ENCODE results near the gene PTHLH. TPM values are rescaled to one million over a fixed set of nuclear protein-coding genes. Genes with fewer than 3 reads are reported as not detected.

PTHLH gene
- total RNA-seq, 1 experiment from 2014 or later: 1.3 TPM

GRCh38 chr12:27951898-27952297, 20.6 kb downstream of the PTHLH start:
- DNase-seq: no peak
- Mint-ChIP-seq H3K4me3 (ENCODE audit: low read depth, unreplicated experiment) (no peak overlapping the region), H3K4me1 (ENCODE audit: low read depth, unreplicated experiment) (no peaks in the 10 kb centered on the region), H3K36me3 (ENCODE audit: insufficient read depth, unreplicated experiment) (no peaks in the 10 kb centered on the region), H3K27ac (ENCODE audit: unreplicated experiment) (no peak overlapping the region), H3K27me3 (ENCODE audit: unreplicated experiment) (no peaks in the 10 kb centered on the region), H3K9me3 (ENCODE audit: low read depth, unreplicated experiment) (no peaks in the 10 kb centered on the region)
- TF ChIP-seq, protein P1, sequence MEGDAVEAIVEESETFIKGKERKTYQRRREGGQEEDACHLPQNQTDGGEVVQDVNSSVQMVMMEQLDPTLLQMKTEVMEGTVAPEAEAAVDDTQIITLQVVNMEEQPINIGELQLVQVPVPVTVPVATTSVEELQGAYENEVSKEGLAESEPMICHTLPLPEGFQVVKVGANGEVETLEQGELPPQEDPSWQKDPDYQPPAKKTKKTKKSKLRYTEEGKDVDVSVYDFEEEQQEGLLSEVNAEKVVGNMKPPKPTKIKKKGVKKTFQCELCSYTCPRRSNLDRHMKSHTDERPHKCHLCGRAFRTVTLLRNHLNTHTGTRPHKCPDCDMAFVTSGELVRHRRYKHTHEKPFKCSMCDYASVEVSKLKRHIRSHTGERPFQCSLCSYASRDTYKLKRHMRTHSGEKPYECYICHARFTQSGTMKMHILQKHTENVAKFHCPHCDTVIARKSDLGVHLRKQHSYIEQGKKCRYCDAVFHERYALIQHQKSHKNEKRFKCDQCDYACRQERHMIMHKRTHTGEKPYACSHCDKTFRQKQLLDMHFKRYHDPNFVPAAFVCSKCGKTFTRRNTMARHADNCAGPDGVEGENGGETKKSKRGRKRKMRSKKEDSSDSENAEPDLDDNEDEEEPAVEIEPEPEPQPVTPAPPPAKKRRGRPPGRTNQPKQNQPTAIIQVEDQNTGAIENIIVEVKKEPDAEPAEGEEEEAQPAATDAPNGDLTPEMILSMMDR (IDR thresholded peaks at IDR 0.05; ENCODE audit: unreplicated experiment): no peak
- intact Hi-C loops (cut with micrococcal nuclease; ENCODE audit: unreplicated experiment): no loop called here
- CTCF ChIA-PET: no interaction called here
- BruUV-seq (replicated peaks): no TSS peak

GRCh38 chr12:27946421-27946820, 26.1 kb downstream of the PTHLH start:
- BruUV-seq (replicated peaks): no TSS peak
- Mint-ChIP-seq H3K4me1 (ENCODE audit: low read depth, unreplicated experiment) (no peaks in the 10 kb centered on the region), H3K27me3 (ENCODE audit: unreplicated experiment) (no peaks in the 10 kb centered on the region), H3K36me3 (ENCODE audit: insufficient read depth, unreplicated experiment) (no peaks in the 10 kb centered on the region), H3K27ac (ENCODE audit: unreplicated experiment) (no peak overlapping the region), H3K4me3 (ENCODE audit: low read depth, unreplicated experiment) (no peak overlapping the region), H3K9me3 (ENCODE audit: low read depth, unreplicated experiment) (no peaks in the 10 kb centered on the region)
- DNase-seq: no peak
- intact Hi-C loops (cut with micrococcal nuclease; ENCODE audit: unreplicated experiment): no loop called here
- CTCF ChIA-PET: no interaction called here
- TF ChIP-seq, protein P1 (IDR thresholded peaks at IDR 0.05; ENCODE audit: unreplicated experiment): no peak

DNA sequence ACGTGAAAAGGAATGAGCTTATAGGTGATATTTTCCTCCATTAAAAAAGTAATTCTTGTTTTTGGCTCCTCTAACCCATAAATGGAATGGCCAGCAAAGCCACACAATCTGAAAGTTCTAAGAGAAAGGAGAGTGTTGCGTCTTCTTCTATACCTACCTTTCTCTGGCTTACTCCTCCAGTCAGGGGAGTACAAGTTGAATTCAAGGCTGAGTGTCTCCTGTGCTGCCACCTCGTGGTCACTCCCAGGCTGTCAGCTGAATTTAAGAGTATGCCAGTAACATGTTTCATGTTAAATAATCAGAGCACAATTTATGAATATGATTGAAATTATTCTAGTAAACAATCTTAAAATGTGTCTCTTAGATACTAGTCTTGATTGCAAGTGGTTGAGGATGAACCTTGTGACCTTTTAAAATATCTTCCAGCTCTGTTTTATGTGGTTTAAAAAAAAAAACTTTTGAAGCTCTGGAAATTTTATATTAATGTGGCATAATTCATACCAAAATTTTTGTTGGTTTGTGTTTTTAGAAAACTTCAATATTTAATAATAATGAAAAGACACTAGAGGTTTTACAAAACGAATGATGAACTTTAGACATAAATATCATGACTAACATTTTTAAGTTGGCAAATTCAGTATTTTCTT, 31.7 kb downstream of the PTHLH start:
- no TSS peak for BruUV-seq (replicated peaks)
- Mint-ChIP-seq H3K4me1 (ENCODE audit: low read depth, unreplicated experiment) (no peaks in the 10 kb centered on the region), H3K9me3 (ENCODE audit: low read depth, unreplicated experiment) (no peaks in the 10 kb centered on the region), H3K36me3 (ENCODE audit: insufficient read depth, unreplicated experiment) (no peaks in the 10 kb centered on the region), H3K27me3 (ENCODE audit: unreplicated experiment) (no peaks in the 10 kb centered on the region), H3K4me3 (ENCODE audit: low read depth, unreplicated experiment) (no peak overlapping the region), H3K27ac (ENCODE audit: unreplicated experiment) (no peak overlapping the region)
- TF ChIP-seq, protein P1 (IDR thresholded peaks at IDR 0.05; ENCODE audit: unreplicated experiment): peak; percentile 66
- DNase-seq: peak; percentile 81
- CTCF ChIA-PET: interaction anchor here (0.6 to 1.0 kb wide), 6 partner anchors 10 to 189 kb away, joined by 3 read pairs; no protein-coding TSS in a partner anchor
- intact Hi-C loops (cut with micrococcal nuclease; ENCODE audit: unreplicated experiment): loop anchor here (1.0 to 5.0 kb wide), 2 partner anchors 99 to 208 kb away; no protein-coding TSS in a partner anchor

DNA sequence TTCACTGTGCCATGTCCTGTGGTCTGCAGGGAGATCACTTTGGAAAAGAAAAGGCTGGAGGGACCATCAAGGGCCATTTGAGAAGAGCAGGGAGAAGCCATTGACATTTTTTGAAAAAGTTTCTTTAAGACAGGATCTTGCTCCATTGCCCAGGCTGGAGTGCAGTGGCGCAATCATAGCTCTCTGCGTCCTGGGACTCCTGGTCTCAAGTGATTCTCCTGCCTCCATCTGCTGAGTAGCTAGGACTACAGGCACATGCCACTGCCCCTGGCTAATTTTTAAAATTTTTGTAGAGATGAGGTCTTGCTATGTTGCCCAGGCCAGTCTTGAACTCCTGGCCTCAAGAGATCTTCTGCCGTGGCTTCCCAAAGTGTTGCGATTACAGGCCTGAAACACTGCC, 32.3 kb downstream of the PTHLH start:
- no peak for DNase-seq
- Mint-ChIP-seq H3K36me3 (ENCODE audit: insufficient read depth, unreplicated experiment) (no peaks in the 10 kb centered on the region), H3K4me3 (ENCODE audit: low read depth, unreplicated experiment) (no peak overlapping the region), H3K9me3 (ENCODE audit: low read depth, unreplicated experiment) (no peaks in the 10 kb centered on the region), H3K27ac (ENCODE audit: unreplicated experiment) (no peak overlapping the region), H3K27me3 (ENCODE audit: unreplicated experiment) (no peaks in the 10 kb centered on the region), H3K4me1 (ENCODE audit: low read depth, unreplicated experiment) (no peaks in the 10 kb centered on the region)
- CTCF ChIA-PET: interaction anchor here (0.8 to 1.0 kb wide), 3 partner anchors 13 to 170 kb away, joined by 3 read pairs; no protein-coding TSS in a partner anchor
- no TSS peak for BruUV-seq (replicated peaks)
- intact Hi-C loops (cut with micrococcal nuclease; ENCODE audit: unreplicated experiment): loop anchor here (1.0 to 5.0 kb wide), 2 partner anchors 98 to 207 kb away; no protein-coding TSS in a partner anchor
- TF ChIP-seq, protein P1 (IDR thresholded peaks at IDR 0.05; ENCODE audit: unreplicated experiment): no peak
